SIG-M5 (cell line): ENCODE data around the gene ADAMTS15.

Source experiments
- DNase-seq: peaks from one replicate; lab custom pipeline; 2025; lab: John Stamatoyannopoulos, UW

Gene ADAMTS15

DNA sequence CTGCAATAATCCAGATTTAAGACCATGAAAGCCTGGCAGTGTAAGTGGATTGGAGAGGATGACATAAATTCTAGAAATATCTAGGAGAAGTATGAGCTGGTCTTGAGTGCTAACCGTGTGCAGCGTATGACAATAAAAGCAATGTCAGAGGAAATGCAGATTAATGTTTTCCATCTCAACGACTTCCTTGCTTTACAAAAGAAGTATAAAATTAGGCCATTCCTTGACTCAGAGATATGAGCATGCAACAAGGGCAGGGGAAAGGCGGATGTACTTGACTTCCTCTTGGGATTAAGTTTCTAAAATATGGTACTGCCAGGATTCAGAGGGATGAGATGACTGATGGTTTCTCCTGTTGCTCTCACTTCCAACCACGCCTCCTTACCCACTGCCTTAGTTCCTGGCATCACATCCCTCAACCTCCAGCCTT, 32.3 kb downstream of the ADAMTS15 start:
- DNase-seq = no peak

DNA sequence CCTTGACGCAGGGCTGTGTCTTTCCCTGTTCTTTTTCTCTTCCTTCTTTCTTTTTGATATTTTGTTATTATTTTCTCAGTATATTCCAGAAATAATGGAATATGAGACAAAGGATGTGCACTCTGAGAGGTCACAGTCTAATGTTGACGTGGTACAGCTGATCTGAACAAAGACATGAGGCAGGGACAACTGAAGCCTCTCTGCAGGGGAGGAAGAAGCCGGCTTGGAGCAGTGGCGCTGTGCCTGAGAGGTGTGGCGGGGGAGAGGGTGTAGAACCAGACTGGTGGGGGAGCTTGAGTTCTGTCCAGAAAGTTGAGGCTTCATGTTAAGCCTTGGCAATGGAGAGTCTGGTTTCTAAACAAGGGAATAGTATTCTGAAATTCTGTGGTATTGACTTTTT, 34.7 kb downstream of the ADAMTS15 start:
- DNase-seq = no peak

- DNase-seq = no peak
Measured at GRCh38 chr11:130485983-130486382, 37.5 kb downstream of the ADAMTS15 start.

DNA sequence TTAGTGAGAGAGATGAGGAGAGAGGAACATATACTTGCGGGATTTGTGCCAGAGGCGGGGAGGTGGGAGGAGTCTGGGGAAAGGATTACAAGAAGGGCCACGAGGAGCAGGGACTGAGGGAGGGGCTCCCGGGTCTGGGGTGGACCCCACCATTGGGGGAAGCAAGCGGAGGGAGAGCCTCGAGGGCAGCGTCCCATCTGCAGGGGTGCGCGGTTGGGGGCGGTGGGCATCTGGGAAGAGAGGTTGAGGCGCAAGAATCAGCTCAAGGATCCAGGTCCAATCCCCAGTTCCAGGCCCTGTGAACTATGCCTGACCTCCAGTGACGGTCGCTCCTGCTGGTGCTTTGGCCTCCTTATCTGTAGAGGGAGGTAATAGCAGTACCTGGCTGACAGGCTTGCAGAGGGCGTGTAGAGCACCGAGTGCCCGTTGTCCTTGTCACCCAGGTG, 38.0 kb downstream of the ADAMTS15 start:
- DNase-seq = no peak

GRCh38 chr11:130486987-130487923, 38.8 kb downstream of the ADAMTS15 start:
- DNase-seq = no peak

DNA sequence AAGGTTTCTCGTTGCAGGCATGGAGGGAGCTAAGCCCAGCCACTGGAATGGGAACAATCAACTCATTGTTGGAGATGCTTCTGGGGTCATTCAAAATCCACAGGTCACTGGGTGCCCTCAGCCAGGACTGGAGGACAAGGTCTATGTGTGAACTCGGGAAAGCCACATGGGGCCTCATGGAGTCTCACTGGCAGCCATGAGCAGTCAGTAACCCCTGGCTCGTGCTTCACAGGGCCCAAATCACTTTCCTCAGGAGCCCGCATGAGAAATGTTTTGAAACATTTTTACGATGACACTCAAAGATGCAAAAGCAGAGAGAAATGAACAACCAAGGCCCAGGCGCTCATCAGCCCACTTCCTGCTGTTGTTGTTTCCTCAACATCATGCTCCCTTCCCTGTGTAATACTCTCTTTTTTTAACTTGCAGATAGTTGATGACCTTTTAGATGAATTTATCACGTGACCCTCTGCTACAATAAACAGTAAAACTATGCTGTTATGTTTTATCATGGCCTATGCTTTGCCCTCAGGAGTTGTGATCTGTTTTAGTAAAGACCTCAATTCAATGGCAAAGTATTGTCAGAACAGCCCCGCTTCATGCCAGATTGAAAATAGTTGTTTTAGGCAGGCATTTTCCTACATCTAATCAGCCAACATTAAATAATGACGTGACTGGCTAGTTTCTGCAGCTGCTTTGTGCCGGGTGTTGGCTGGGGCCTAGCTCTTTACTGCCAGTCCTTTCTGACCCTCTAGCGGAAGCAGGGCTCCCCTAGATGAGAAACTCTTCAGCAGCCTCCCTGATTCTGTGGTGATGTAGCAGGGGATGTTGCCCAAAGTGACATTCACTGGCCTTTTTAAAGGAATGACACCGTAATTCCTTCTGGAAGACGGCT, 39.7 kb downstream of the ADAMTS15 start:
- no peak for DNase-seq

DNA sequence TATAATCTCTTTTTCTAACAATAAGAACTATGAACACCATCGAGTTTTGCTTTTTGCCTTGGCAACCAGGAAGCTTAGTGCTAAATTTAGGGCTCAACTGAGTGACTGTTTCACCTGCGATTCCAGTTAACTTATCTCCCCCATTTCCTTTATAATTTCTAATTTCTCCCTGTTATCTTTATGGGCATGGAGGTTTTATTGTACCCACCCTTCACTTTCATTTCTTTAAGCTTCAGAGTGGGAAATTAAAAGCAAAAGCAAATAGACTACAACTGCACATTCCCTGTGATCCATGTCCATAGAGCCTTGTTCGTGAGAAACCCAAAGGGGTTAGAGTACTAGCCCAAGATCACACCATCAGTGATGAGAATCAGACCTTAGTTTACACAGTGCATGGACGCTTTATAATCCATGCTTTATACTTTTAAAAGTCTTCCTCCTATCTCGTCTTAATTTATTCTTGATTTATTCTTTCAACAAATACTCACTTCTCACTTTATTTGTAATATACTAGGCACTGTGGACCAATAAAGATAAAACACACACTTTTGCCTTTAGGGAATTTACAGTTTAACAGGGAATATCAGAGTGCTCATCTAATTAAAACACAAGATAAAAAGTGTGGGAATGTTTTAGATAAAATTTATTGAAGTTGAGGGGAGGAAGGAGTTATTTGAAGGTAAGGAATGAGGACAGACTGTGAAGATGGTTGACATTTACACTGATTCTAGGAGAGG, 40.6 kb downstream of the ADAMTS15 start:
- DNase-seq = no peak

- no peak for DNase-seq
Measured at GRCh38 chr11:130489716-130490115, 41.3 kb downstream of the ADAMTS15 start.

- DNase-seq = no peak
Measured at GRCh38 chr11:130490682-130491449, 42.4 kb downstream of the ADAMTS15 start.

DNA sequence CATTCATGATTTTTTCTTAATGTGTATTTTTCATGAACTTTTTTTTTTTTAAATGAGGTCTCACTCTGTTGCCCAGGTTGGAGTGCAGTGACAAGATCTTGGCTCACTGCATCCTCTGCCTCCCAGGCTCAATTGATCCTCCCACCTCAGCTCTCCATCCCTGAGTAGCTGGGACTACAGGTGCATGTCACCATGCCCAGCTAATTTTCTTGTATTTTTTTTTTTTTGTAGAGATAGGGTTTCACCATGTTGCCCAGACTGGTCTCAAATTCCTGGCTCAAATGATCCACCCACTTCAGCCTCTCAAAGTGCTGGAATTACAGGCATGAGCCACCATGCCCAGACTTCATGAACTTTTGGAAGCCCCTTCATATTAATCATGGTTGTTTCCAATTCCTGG, 49.7 kb downstream of the ADAMTS15 start:
- DNase-seq = no peak

GRCh38 chr11:130499828-130500227, 51.4 kb downstream of the ADAMTS15 start:
- no peak for DNase-seq

- no peak for DNase-seq
Measured at GRCh38 chr11:130504317-130504716, 55.9 kb downstream of the ADAMTS15 start.

DNA sequence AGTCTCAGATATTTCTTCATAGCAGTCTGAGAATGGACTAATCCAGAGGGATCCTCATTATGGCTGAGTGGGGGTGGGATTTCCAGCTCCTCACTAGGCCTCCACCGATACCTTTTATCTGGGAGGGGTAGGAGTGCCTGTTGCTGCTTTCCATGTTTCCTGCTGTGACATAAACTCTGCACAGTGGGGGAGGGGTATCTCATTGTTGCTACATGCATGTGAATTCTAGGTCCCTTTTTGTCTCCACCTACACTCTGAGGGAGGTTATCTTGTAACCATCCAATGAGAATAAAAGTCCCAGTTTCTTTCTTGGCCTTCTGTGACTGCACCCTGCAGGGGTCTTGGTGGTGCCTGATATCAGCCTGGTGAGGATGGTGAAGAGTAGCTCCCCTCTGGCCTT, 60.5 kb downstream of the ADAMTS15 start:
- DNase-seq = no peak

DNA sequence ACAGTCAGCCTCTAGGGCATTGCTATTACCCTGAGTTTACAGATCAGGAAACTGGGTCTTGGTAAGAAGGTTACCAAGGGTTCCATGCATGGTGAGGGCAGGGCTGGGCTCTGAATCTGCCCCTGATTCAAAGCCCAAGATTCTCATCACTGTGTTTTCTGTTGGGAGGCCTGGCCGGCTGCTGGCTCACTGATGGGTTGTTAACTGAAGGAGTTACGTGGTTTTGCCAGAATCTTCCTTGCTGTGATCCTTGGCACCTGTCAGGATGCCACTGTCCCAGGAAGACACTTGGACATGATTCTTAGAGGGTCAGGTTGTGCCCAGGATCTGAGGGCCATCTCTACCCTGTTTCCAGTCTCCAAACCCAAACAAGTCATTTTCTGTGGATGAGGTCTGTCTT, 61.5 kb downstream of the ADAMTS15 start:
- DNase-seq = no peak

DNA sequence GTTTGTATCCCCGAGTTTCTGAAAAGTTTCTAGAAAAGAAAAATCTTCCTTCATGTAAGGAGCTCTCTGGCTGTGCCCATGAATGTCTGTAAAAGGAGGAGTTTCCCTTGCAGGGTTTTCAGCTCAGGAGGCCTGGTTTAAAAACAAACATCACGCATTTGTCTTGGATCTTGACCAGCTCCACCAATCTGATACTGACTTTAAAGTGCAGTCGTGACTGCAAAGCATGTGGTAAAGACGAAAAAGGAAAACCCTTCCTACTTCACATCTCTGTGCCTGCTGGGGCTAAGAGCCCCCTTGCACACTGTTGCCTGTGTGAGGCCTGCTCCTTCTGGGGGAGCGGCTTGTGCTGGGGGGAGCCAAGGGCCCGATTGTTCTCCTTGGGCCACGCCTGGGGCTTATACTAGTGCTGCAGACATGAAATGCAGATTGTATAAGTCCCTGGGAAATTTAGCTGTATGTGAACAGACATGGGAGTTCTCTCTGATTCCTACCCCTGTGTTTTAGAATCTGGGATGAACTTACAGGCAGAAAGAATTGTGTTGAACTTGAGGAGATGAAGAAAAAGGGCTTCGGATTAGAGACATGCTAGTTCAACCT, 62.1 kb downstream of the ADAMTS15 start:
- DNase-seq = no peak

DNA sequence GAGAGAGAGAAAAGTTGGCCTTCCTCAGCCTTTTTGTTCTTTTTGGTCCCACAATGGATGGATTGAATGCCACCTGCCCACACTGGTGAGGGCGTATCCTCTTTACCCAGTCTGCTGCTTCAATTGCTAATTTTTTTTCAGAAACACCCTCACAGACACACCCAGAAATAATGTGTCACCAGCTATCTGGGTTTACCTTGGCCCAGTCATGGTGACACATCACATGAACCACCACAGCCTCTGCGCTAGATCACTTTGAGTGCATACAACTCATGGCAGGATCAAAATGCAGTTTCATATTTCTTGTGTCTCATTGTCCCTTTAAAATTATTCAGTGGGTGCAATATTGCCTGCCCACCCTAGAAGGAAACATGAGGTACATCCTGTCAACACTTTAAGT, 63.3 kb downstream of the ADAMTS15 start:
- DNase-seq = no peak

DNA sequence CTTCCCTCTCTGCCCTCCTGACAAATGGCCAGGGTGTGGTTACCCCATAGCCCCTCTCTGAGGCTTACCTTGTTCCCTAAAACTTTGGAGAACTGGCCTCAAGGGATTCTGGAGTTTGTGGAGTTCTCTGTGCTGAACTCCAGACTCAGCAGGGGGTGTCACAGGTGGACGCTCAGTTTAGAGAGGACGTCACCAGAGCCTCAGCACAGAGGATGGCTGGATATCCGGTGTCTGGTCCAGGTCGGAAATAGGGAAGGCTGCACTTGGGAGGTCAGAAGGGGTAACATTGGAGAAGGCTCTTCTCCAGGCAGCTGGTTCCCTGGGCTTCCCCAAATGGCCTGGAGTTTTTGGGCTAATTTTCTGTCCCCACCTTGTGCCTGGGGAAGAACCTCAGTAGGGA, 64.2 kb downstream of the ADAMTS15 start:
- DNase-seq = no peak

- no peak for DNase-seq
Measured at GRCh38 chr11:130513132-130513531, 64.7 kb downstream of the ADAMTS15 start.

- no peak for DNase-seq
Measured at GRCh38 chr11:130514316-130514715, 65.9 kb downstream of the ADAMTS15 start.

GRCh38 chr11:130514851-130515250, 66.4 kb downstream of the ADAMTS15 start:
- DNase-seq = no peak
